Neutrophil (primary cell): ENCODE results near the gene MAPK8IP2.

Source experiments
- H3K27ac ChIP-seq: fragments of 200-600 bp; sonication (generic); 2 replicates; pipeline ENCODE4 v1.5.1; 2016; ENCODE audit warnings: mild to moderate bottlenecking, moderate library complexity
- H3K27me3 ChIP-seq: fragments of 200-600 bp; sonication (generic); 2 replicates; pipeline ENCODE4 v1.6.0; 2016; ENCODE audit warnings: mild to moderate bottlenecking
- H3K36me3 ChIP-seq: fragments of 200-600 bp; sonication (generic); 2 replicates; pipeline ENCODE4 v1.5.1; 2017
- H3K4me1 ChIP-seq, 2 experiments: fragments of 200-600 bp in 1 of 2; sonication (generic) in 1 of 2; 1 replicate in 1 of 2; 2 replicates in 1 of 2; pipeline versions ENCODE4 v1.5.1 to v1.6.1; 2013 to 2016; ENCODE audit warnings: low read depth in 1 of 2, low read length in 1 of 2, mild to moderate bottlenecking in 1 of 2, moderate library complexity in 1 of 2; ENCODE audit not compliant: control insufficient read depth in 1 of 2, insufficient read depth in 1 of 2
- H3K4me3 ChIP-seq, 2 experiments: fragments of 200-600 bp in 1 of 2; sonication (generic) in 1 of 2; 1 replicate in 1 of 2; 2 replicates in 1 of 2; pipeline ENCODE4 v1.5.1; 2013 to 2016; ENCODE audit warnings: low read depth in 1 of 2, low read length in 1 of 2, mild to moderate bottlenecking in 1 of 2, moderate library complexity in 1 of 2
- H3K9me3 ChIP-seq: fragments of 200-600 bp; sonication (generic); 2 replicates; pipeline ENCODE4 v1.5.1; 2016
- TF ChIP-seq, protein P1 (sequence below): fragments of 200-600 bp; sonication (generic); IDR thresholded peaks from 2 replicates; pipeline ENCODE4 v1.5.1; 2016; ENCODE audit warnings: antibody characterized with exemption

Gene MAPK8IP2

GRCh38 chr22:50567721-50568252, 32.8 kb upstream of the MAPK8IP2 start:
- H3K36me3 ChIP-seq: peaks cover 54% of the 10 kb centered on the region
- peaks cover 11% of the 10 kb centered on the region in 2 experiments for H3K4me1 ChIP-seq
- H3K27me3 ChIP-seq: peaks cover 21% of the 10 kb centered on the region
- no peak overlapping the region for H3K4me3 ChIP-seq
- H3K9me3 ChIP-seq: no peaks in the 10 kb centered on the region
- no peak overlapping the region for H3K27ac ChIP-seq
- TF ChIP-seq, protein P1, sequence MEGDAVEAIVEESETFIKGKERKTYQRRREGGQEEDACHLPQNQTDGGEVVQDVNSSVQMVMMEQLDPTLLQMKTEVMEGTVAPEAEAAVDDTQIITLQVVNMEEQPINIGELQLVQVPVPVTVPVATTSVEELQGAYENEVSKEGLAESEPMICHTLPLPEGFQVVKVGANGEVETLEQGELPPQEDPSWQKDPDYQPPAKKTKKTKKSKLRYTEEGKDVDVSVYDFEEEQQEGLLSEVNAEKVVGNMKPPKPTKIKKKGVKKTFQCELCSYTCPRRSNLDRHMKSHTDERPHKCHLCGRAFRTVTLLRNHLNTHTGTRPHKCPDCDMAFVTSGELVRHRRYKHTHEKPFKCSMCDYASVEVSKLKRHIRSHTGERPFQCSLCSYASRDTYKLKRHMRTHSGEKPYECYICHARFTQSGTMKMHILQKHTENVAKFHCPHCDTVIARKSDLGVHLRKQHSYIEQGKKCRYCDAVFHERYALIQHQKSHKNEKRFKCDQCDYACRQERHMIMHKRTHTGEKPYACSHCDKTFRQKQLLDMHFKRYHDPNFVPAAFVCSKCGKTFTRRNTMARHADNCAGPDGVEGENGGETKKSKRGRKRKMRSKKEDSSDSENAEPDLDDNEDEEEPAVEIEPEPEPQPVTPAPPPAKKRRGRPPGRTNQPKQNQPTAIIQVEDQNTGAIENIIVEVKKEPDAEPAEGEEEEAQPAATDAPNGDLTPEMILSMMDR: no peak

DNA sequence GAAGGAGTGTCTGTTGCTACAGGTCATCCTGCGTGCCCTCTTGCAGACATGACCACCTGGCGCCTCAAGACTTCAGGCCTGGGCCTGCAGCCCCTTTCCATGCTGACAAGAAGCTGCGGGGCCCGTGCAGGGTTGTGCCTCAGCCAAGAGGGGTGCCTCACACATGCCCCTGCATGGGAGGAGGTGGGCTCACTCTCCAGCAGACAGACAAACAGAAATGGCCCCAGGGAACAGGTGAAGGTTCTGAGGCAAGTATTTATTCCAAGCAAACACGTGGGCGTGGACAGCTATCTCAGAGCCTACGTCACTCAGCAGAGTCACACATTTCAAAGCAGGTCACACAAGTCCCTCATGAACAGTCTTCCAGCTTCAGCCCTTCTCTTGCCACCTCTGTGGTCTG, 32.0 kb upstream of the MAPK8IP2 start:
- peaks cover 19% of the 10 kb centered on the region for H3K27me3 ChIP-seq
- TF ChIP-seq, protein P1: no peak
- no peak overlapping the region for H3K27ac ChIP-seq
- no peak overlapping the region for H3K4me3 ChIP-seq
- H3K36me3 ChIP-seq: peaks cover 62% of the 10 kb centered on the region
- H3K4me1 ChIP-seq: peaks cover 3% of the 10 kb centered on the region in 2 experiments
- no peaks in the 10 kb centered on the region for H3K9me3 ChIP-seq

- Histone ChIP-seq H3K36me3 (peaks cover 67% of the 10 kb centered on the region), H3K9me3 (no peaks in the 10 kb centered on the region), H3K27ac (no peak overlapping the region), H3K4me1 (no peaks in the 10 kb centered on the region), H3K4me3 (no peak overlapping the region), H3K27me3 (peaks cover 15% of the 10 kb centered on the region)
- TF ChIP-seq, protein P1: no peak
Observed at GRCh38 chr22:50569041-50569459, 31.5 kb upstream of the MAPK8IP2 start.

DNA sequence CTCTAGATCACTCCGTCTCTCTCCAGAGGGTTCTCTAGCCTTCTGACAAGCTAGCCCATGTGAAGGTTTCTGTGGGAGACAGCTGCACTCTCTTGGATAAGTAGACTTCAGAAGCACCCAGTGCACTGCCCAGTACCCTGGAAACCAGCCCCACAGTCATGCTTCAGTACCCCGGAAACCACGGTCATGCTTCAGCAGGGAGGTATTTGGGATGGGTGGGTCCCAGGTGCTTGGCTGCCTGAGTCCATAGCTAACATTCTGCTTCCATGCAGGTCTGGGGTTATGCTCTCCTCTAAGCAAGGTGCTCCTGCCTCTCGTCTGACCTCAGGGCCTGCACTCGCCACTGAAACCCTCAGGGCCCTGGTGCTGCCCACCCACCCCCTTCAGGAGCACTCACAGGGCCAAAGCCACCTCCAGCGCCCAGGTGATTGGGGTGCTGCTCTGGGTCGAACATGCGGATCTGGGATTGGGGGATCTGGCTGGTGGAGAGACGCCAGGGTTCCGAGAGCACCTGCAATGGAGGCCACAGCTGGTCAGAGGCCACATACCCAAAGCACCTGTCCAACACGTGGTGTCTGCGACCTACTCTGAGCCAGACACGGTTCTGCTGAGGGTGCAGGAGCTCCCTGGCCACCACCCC, 30.6 kb upstream of the MAPK8IP2 start:
- Histone ChIP-seq H3K36me3 (peaks cover 72% of the 10 kb centered on the region), H3K4me1 (no peaks in the 10 kb centered on the region), H3K9me3 (no peaks in the 10 kb centered on the region), H3K4me3 (no peak overlapping the region), H3K27ac (no peak overlapping the region), H3K27me3 (peaks cover 5% of the 10 kb centered on the region)
- TF ChIP-seq, protein P1: no peak

GRCh38 chr22:50570861-50571260, 29.7 kb upstream of the MAPK8IP2 start:
- peaks cover 79% of the 10 kb centered on the region for H3K36me3 ChIP-seq
- H3K4me1 ChIP-seq: no peaks in the 10 kb centered on the region
- no peak overlapping the region for H3K27ac ChIP-seq
- H3K27me3 ChIP-seq: no peaks in the 10 kb centered on the region
- no peaks in the 10 kb centered on the region for H3K9me3 ChIP-seq
- TF ChIP-seq, protein P1: no peak
- no peak overlapping the region for H3K4me3 ChIP-seq
